Measurements from ENCODE around the gene PHACTR1. TPM values are rescaled to one million over a fixed set of nuclear protein-coding genes. Genes with fewer than 3 reads are reported as not detected.

The PHACTR1 gene
- polyA plus RNA-seq, 2 of the 4 experiments (the other 2 are of a cell fraction), result not detected

GRCh38 chr6:12709116-12709515, 7.5 kb upstream of the PHACTR1 start:
- Histone ChIP-seq H3K4me3 (no peak overlapping the region), H3K4me1 (no peaks in the 10 kb centered on the region), H3K27ac (no peak overlapping the region), H3K9me3 (no peaks in the 10 kb centered on the region), H3K4me2 (no peak overlapping the region)
- ChIA-PET POLR2A (no interaction called here), CTCF (no interaction called here)
- TF ChIP-seq EHMT2 (IDR thresholded peaks at IDR 0.05; ENCODE audit: low read depth) (no peak), USF2 (IDR thresholded peaks at IDR 0.05) (no peak), FOSL2 (IDR thresholded peaks at IDR 0.05) (no peak), FOSL2 (CRISPR knock-in tag; IDR thresholded peaks at IDR 0.05) (no peak), JUNB (IDR thresholded peaks at IDR 0.05) (no peak)
- DNase-seq (ENCODE audit: low read depth in 1 of 2, low spot score in 1 of 2), result no peak
- FAIRE-seq, result no peak
- WGBS (ENCODE audit: missing lambda C conversion rate), result 9% methylated on average over 1 of the region's 1 CpG
- ATAC-seq, result no peak

- Histone ChIP-seq H3K9me3 (no peaks in the 10 kb centered on the region), H3K4me3 (no peak overlapping the region), H3K4me1 (no peaks in the 10 kb centered on the region), H3K4me2 (no peak overlapping the region), H3K27ac (no peak overlapping the region)
- ATAC-seq (no peak), FAIRE-seq (no peak), DNase-seq (ENCODE audit: low read depth in 1 of 2, low spot score in 1 of 2) (no peak)
- TF ChIP-seq ELK1 (IDR thresholded peaks at IDR 0.05; ENCODE audit: low read depth, low read length) (no peak), ATOH8 (CRISPR knock-in tag; IDR thresholded peaks at IDR 0.05; ENCODE audit: low read depth) (no peak), HOXA7 (CRISPR knock-in tag; IDR thresholded peaks at IDR 0.05) (no peak), TP53 (CRISPR knock-in tag; IDR thresholded peaks at IDR 0.05) (no peak), FOXS1 (CRISPR knock-in tag; IDR thresholded peaks at IDR 0.05) (no peak)
- WGBS (ENCODE audit: missing lambda C conversion rate), result 12% methylated on average over 3 of the region's 3 CpGs
- POLR2A ChIA-PET, result no interaction called here
- CTCF ChIA-PET, result no interaction called here
Observed at GRCh38 chr6:12709556-12710232, 6.9 kb upstream of the PHACTR1 start.

- TF ChIP-seq CBX8 (IDR thresholded peaks at IDR 0.05) (no peak), ESRRA (IDR thresholded peaks at IDR 0.05; ENCODE audit: borderline replicate concordance, low read length) (no peak), HMGXB4 (CRISPR knock-in tag; IDR thresholded peaks at IDR 0.05; ENCODE audit: borderline replicate concordance) (no peak), CHD4 (IDR thresholded peaks at IDR 0.05; ENCODE audit: borderline replicate concordance) (no peak)
- WGBS (ENCODE audit: missing lambda C conversion rate), result under 1% methylated on average over 4 of the region's 4 CpGs
- POLR2A ChIA-PET, result no interaction called here
Observed at GRCh38 chr6:12710921-12711320, 5.6 kb upstream of the PHACTR1 start.

GRCh38 chr6:12714022-12714421, 2.5 kb upstream of the PHACTR1 start:
- ATAC-seq, result no peak

More at GRCh38 chr6:12710921-12711320, 5.6 kb upstream of the PHACTR1 start:
- Histone ChIP-seq H3K4me1 (no peaks in the 10 kb centered on the region), H3K27ac (no peak overlapping the region), H3K4me3 (no peak overlapping the region), H3K9me3 (no peaks in the 10 kb centered on the region), H3K4me2 (no peak overlapping the region)
- DNase-seq (ENCODE audit: low read depth in 1 of 2, low spot score in 1 of 2) (no peak), ATAC-seq (no peak), FAIRE-seq (no peak)
- CTCF ChIA-PET, result no interaction called here

More at GRCh38 chr6:12714022-12714421, 2.5 kb upstream of the PHACTR1 start:
- H3K27ac ChIP-seq, result no peak overlapping the region
- no peak overlapping the region for H3K4me3 ChIP-seq
- POLR2A ChIA-PET, result no interaction called here
- H3K4me2 ChIP-seq, result no peak overlapping the region
- CTCF ChIA-PET, result no interaction called here
- TF ChIP-seq PBX3 (IDR thresholded peaks at IDR 0.05), result no peak
- TF ChIP-seq NR3C1 (IDR thresholded peaks at IDR 0.05), result no peak
- TF ChIP-seq RARB (CRISPR knock-in tag; IDR thresholded peaks at IDR 0.05), result no peak
- no peak for TF ChIP-seq TP53 (CRISPR knock-in tag; IDR thresholded peaks at IDR 0.05)
- TF ChIP-seq JUN (IDR thresholded peaks at IDR 0.05), result no peak
- H3K9me3 ChIP-seq, result no peaks in the 10 kb centered on the region
- DNase-seq (ENCODE audit: low read depth in 1 of 2, low spot score in 1 of 2) (no peak), FAIRE-seq (no peak)
- no peaks in the 10 kb centered on the region for H3K4me1 ChIP-seq

Measured in A549 (cell line).